ENCODE results near the gene SFMBT1. TPM values are rescaled to one million over a fixed set of nuclear protein-coding genes. Genes with fewer than 3 reads are reported as not detected.

SFMBT1 gene
- total RNA-seq, 1 donor from 2014 or later = 9.8 TPM

DNA sequence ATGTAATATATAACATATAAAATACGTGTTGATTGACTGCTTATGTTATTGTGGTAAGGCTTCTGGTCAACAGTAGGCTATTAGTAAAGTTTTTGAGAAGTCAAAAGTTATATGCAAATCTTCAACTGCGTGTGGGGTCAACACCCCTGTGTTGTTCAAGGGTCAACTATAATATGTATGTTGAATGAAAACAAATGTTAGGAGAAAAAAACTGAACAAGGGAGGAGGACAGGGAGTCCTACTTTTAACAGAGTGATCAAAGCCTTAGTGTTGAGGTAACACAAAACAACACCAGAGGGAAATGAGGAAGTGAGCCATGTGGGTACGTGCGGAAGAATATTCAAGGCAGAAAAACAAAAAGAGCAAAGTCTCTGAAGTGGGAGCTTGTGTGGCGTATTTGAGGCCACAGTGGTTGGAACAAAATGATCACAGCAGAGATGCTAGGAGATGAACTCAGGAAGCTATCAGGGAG, 62.5 kb downstream of the SFMBT1 start:
- TF ChIP-seq, protein P1, sequence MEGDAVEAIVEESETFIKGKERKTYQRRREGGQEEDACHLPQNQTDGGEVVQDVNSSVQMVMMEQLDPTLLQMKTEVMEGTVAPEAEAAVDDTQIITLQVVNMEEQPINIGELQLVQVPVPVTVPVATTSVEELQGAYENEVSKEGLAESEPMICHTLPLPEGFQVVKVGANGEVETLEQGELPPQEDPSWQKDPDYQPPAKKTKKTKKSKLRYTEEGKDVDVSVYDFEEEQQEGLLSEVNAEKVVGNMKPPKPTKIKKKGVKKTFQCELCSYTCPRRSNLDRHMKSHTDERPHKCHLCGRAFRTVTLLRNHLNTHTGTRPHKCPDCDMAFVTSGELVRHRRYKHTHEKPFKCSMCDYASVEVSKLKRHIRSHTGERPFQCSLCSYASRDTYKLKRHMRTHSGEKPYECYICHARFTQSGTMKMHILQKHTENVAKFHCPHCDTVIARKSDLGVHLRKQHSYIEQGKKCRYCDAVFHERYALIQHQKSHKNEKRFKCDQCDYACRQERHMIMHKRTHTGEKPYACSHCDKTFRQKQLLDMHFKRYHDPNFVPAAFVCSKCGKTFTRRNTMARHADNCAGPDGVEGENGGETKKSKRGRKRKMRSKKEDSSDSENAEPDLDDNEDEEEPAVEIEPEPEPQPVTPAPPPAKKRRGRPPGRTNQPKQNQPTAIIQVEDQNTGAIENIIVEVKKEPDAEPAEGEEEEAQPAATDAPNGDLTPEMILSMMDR (conservative IDR thresholded peaks at IDR 0.05) = no peak
- H3K9me3 Mint-ChIP-seq = no peaks in the 10 kb centered on the region
- DNase-seq (ENCODE audit: extremely low spot score, unreplicated experiment) = no peak
- H3K36me3 Mint-ChIP-seq = no peaks in the 10 kb centered on the region
- H3K27ac Mint-ChIP-seq = no peak overlapping the region
- H3K4me1 Mint-ChIP-seq (ENCODE audit: unreplicated experiment) = peaks cover 10% of the 10 kb centered on the region
- no peaks in the 10 kb centered on the region for H3K27me3 Mint-ChIP-seq
- no peak overlapping the region for H3K4me3 Mint-ChIP-seq

- Mint-ChIP-seq H3K27me3 (no peaks in the 10 kb centered on the region), H3K4me3 (no peak overlapping the region), H3K4me1 (ENCODE audit: unreplicated experiment) (peaks cover 10% of the 10 kb centered on the region), H3K36me3 (no peaks in the 10 kb centered on the region), H3K27ac (no peak overlapping the region), H3K9me3 (no peaks in the 10 kb centered on the region)
- TF ChIP-seq, protein P1 (conservative IDR thresholded peaks at IDR 0.05) = no peak
- DNase-seq (ENCODE audit: extremely low spot score, unreplicated experiment) = no peak
Observed at GRCh38 chr3:52982839-52983238, 63.0 kb downstream of the SFMBT1 start.

DNA sequence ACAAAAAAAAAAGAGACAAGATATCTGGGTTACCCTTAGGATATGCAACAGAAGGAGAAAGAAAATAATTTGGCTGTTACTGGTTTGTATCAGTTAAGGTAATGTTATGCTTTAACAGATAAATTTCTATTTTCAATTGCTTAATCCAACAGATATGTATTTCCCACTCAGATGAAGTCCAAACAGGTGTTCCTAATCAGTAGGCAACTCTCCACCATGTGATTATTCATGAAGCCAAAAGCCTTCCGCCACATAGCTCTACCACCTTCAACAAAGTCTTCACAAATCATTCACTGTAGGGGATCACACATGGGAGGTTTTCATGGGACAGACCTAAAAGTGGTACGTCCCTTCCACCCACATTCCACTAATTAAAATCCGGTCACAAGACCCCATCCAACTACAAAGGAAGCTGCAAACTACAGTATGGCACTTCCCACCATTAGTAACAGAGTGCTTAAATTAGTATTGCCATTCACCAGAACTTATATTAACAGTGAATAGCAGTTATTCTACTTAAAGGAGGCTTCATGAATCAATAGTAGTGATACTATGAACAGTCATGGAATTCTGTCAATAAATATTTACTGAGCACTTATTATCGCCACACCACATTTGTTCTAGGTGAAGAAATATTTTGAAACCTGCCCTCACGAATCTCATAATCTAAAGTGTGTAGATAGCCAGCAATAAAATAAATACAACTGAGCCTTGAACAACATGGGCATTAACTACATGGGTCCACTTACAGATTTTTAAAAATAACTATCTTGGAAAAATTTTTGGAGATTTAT, 66.5 kb downstream of the SFMBT1 start:
- Mint-ChIP-seq H3K27ac (no peak overlapping the region), H3K9me3 (no peaks in the 10 kb centered on the region), H3K27me3 (no peaks in the 10 kb centered on the region), H3K36me3 (no peaks in the 10 kb centered on the region), H3K4me1 (ENCODE audit: unreplicated experiment) (peaks cover 10% of the 10 kb centered on the region), H3K4me3 (no peak overlapping the region)
- TF ChIP-seq, protein P1 (conservative IDR thresholded peaks at IDR 0.05) = no peak
- no peak for DNase-seq (ENCODE audit: extremely low spot score, unreplicated experiment)

- no peaks in the 10 kb centered on the region for H3K27me3 Mint-ChIP-seq
- no peaks in the 10 kb centered on the region for H3K36me3 Mint-ChIP-seq
- no peak overlapping the region for H3K27ac Mint-ChIP-seq
- peaks cover under 1% of the 10 kb centered on the region for H3K4me1 Mint-ChIP-seq (ENCODE audit: unreplicated experiment)
- H3K9me3 Mint-ChIP-seq = no peaks in the 10 kb centered on the region
- no peak for DNase-seq (ENCODE audit: extremely low spot score, unreplicated experiment)
- TF ChIP-seq, protein P1 (conservative IDR thresholded peaks at IDR 0.05) = no peak
- no peak overlapping the region for H3K4me3 Mint-ChIP-seq
Observed at GRCh38 chr3:52978109-52978754, 67.6 kb downstream of the SFMBT1 start.

- Mint-ChIP-seq H3K4me3 (no peak overlapping the region), H3K4me1 (ENCODE audit: unreplicated experiment) (no peaks in the 10 kb centered on the region), H3K9me3 (no peaks in the 10 kb centered on the region), H3K27me3 (no peaks in the 10 kb centered on the region), H3K27ac (no peak overlapping the region), H3K36me3 (no peaks in the 10 kb centered on the region)
- DNase-seq (ENCODE audit: extremely low spot score, unreplicated experiment) = no peak
- TF ChIP-seq, protein P1 (conservative IDR thresholded peaks at IDR 0.05) = no peak
Observed at GRCh38 chr3:52973806-52974205, 72.1 kb downstream of the SFMBT1 start.

Measured in type B pancreatic cell (in vitro differentiated cells).